Dedifferentiated amniotic fluid mesenchymal stem cell (primary cell): ENCODE measurements around the gene KCNJ16.

Source experiments
- DNase-seq: peaks from one replicate; pipeline ENCODE4 v3.0.0-alpha.2; 2016; ENCODE audit errors: extremely low spot score

KCNJ16 gene

DNA sequence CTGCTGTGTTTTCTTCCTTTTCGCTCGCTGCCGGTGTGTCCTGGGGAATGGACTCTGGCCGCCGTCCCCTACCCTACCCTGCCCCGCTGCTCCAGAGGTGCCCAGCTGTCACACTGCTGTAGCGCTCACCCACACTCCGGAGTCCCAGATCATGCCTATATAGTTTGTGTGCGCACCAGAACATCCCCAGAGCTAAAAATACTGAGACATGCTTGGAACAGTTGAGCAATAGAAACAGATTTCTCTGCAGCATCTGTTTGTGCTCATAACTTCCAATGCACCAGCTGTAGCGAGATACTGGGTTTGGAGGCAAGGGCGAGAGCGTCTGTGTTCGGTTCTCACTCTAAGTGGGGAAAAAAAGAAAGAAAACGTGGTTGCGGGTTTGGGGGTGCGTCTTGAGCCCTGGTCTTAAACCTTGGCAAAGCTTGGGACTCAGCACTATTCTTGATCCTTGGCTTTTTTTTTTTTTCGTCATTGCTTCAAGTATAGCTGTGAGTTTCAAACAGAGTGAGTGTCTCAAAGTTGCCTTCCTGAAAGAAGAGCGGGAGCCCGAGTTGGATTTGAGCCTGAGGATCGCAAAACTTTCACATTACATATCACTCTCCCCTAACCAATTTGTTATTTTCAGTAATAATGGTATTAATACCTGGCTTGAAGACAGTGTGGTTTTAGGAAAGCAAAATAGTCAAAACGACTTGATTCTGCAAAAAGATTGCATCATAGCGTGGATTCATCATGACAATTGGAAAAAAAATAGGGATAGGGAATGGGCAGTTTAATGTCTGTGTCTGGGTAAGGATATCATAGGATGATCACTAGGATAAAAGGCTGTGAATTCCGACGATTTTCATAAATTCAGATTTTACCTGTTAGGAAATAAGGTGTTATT is 94.9 kb downstream of the KCNJ16 start:
- DNase-seq = no peak

DNA sequence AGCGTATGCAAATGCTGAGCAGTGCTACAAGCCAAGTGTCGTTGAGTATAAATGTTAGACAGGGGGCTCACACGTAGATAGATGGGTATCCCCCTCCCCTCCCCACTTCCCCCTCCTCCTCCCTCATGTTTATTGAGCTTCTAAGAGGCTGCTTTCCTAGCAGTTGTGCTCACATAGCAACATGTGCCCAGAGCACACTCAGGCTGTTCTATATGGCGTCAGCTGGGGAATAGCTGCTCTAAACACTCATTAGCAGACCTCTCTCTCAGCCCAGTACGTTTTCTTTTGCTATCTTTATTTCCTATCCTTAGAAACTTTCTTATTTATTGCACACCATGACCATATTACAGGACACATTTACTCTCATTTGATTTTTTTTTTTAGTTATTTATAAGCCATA is 96.1 kb downstream of the KCNJ16 start:
- no peak for DNase-seq

DNA sequence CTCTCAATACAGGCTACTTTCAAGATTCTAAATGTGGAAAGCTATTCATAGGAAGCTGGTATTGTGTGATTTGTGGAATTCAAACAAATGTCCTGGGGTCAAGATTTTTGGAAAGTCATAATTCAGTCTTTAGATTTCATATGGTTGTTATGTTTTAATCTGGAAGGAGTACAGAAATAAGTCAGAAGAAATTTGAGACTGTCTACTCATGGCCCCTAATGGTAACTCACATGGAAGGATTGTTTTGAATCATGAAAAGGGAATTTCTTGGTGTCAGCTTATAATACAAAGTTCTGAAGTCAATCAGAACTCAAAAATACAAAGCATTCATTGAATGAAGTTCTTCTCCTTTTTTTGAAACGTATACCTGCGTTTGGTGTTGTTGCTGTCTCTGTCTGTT is 97.4 kb downstream of the KCNJ16 start:
- no peak for DNase-seq

DNA sequence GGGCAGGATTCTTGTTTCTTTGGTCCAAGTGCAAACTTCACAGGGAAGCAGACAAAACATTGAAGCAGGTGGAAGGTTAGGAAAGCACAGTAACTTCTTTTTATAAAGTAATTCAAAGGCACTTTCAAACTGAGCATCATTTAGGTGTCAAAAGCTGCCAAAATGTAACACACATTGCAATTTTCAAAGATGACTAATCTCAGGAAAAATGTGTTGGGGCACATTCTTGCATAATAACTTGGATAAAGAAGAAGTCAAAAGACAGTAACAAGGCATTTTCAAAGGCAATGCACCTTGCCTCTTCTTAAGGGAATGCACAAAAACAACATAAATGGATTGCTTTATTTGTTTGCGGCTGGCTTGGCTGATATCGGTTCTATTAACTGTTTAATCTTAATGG is 97.9 kb downstream of the KCNJ16 start:
- no peak for DNase-seq

DNA sequence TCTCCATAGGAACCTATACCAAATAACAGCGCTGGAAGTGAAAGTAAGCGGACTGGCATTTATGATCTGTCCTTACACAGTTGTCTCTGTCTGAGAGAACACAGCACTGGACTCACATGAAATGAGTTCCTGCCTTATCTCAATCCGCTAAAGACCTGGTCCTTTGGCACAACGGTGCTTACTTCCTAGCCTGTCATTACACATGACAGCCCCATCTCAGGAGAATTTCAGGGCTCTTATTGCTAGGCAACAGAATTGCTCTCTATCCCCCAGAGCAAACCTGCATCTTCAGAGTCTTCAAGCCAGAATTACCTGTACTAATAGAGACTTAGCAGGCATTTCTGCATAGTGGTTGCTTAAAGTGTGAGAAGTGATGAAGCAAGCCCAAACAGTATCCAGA is 98.7 kb downstream of the KCNJ16 start:
- no peak for DNase-seq

DNA sequence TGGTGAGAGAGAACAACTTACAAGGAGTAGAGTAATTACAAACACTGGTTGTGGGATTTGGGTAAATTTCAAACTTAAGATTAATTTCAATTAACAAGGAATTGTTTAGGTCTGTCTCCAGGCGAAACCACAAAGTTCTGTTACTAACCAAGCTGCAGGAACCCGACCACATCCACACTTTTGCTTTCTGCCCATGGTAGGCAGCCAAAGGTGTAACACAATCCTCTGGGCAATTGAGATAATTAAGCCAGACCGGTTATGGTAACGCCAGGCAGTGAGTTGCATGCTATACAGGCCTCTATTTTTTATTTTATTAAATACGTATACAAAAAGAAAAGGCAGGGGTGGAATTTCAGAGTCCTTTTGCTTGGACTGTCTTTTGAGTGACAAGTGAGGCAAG is 106.4 kb downstream of the KCNJ16 start:
- no peak for DNase-seq

DNA sequence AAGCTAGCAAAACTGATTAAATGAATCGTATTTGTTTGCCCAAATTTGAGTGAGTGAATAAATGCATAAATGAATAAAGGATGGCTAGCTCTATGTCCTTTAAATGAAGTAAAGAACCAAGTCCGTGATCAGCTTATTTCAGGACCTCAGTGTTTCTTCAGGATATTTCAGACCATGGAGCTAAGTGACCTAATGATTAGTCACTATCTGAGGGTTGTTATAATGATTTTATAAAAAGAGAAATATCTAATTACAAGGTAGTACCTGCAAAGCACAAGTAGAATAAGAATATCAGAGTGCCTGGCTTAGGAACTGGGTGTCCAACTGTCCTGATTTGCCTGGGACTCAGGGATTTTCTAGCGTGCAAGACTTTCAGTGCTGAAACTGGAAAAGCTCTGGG is 106.8 kb downstream of the KCNJ16 start:
- no peak for DNase-seq

DNA sequence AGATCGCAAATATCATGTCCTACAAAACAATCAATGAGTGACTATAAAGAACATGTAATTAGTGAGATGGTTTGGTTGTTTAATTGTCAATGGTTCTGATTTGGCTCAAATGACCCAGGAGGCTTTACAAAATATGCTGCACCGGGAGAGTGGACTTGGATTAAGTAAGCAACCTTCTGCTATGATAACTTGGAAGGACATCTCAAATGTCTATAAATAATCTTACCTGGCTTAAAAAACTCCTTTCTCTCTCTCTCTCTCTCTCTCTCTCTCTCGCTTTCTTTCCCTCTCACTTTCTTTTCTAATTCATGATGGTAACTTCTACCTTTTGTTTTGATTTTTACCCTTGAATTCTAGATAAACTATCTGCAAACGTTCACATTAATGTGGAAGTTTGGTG is 108.5 kb downstream of the KCNJ16 start:
- no peak for DNase-seq

DNA sequence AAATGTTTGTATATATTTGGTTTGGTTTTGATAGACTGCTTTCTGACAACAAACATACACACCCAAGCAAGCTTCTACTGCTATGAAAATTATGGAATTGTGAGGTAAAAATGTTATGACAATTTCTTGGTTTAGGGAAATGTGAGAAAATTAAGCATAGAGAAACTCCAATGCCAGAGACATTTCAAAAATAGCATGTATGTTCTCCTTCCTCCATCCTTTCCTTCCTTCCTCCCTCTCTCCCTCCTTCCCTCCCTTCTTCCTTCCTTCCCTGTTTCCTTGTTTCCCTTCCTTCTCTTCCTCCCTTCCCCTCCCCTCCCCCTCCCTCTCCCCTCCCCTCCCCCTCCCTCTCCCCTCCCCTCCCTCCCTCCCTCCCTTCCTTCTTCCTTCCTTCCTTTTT is 109.2 kb downstream of the KCNJ16 start:
- no peak for DNase-seq

DNA sequence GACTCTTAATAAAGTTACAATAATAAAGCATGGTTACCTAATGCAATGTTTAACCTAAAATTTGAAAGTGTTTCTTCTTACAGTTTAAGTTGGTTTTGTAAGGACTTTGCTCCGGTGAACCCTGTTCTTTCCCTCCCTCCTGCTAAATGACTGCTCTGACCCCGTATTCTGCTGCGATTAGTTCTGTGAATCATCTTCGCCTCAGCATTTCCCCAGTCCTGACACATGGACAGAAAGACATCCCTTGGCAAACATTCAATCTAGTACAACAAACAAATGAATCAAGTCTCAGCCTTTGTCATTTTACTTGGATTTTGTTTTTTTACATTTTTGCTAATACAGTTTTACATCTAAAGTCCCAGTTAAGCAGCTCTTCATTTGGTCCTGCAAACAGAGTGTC is 109.7 kb downstream of the KCNJ16 start:
- DNase-seq = no peak
